ENCODE results near the gene SYTL2. TPM values are rescaled to one million over a fixed set of nuclear protein-coding genes. Genes with fewer than 3 reads are reported as not detected.

Gene SYTL2
- total RNA-seq, 8 experiments from 2014 or later = 2.5 to 79.6 (median 19.3) TPM

- in situ Hi-C loops (cut with MboI; ENCODE audit: low pct_unique_long_range_greater_than_20kb in 2 of 9, low sequenced_read_pairs in 9 of 9, unreplicated experiment in 9 of 9) = no loop called here
- peaks cover 0 to 13% of the 10 kb centered on the region in 2 donors for H3K4me1 ChIP-seq (replicated peaks in 1 of 2)
- whole genome bisulfite sequencing, 10 experiments = 0 to 4% (median 0%) methylated on average over 1 to 22 of the region's 33 CpGs; no CpG with 5 or more reads in 2 of the 10 experiments
- H3K4me3 ChIP-seq = peak within 1 kb of the TSS; percentile 48 to 57 (median 50)
- ATAC-seq (replicated peaks in 6 of 8) = peak; percentile 96 to 99 (median 97)
- H3K27ac ChIP-seq = peak within 1 kb of the TSS; percentile 59 to 65
Observed at GRCh38 chr11:85647604-85648299, 163.2 kb downstream of the SYTL2 start, which contains the start of gene TMEM126A. Gene TMEM126A (plus strand): TSS chr11:85647967. CDS start chr11:85650256, 2,289 bp downstream.

- ATAC-seq (replicated peaks in 6 of 8) = no peak
- in situ Hi-C loops (cut with MboI; ENCODE audit: low pct_unique_long_range_greater_than_20kb in 2 of 9, low sequenced_read_pairs in 9 of 9, unreplicated experiment in 9 of 9) = no loop called here
- H3K4me3 ChIP-seq = peak overlapping the region; percentile 48 to 57 (median 50)
- H3K4me1 ChIP-seq (replicated peaks in 1 of 2) = peaks cover 0 to 13% of the 10 kb centered on the region in 2 donors
- 0 to 83% (median 50%) methylated on average over 1 to 2 of the region's 2 CpGs; no CpG with 5 or more reads in 1 of the 10 experiments for WGBS, 10 experiments
- peak overlapping the region; percentile 59 to 65 for H3K27ac ChIP-seq
Observed at GRCh38 chr11:85647078-85647477, 163.9 kb downstream of the SYTL2 start.

Other genes starting within 250 kb of the SYTL2 start
- 10 to 100 TPM in 3 of 8 experiments, 1 to 10 TPM in 5; 1.3 to 17.5 (median 6.5) TPM for gene DLG2, start 183.8 kb downstream of the SYTL2 start, total RNA-seq
- 100 to 1,000 TPM in 1 of 8 experiments, 10 to 100 TPM in 7; 31.1 to 102 (median 46.7) TPM for gene TMEM126B, start 182.5 kb downstream of the SYTL2 start, total RNA-seq
- 10 to 100 TPM; 23.2 to 57.5 (median 37.7) TPM for gene TMEM126A, start 163.2 kb downstream of the SYTL2 start, total RNA-seq
- 10 to 100 TPM; 39.7 to 80.0 (median 47.7) TPM for gene CREBZF, start 146.0 kb downstream of the SYTL2 start, total RNA-seq
- gene CCDC89, start 124.9 kb downstream of the SYTL2 start, total RNA-seq = 1 to 10 TPM in 3 of 8 experiments, under 1 TPM in 5; 0.18 to 4.7 (median 0.71) TPM
- gene CCDC83, start 44.2 kb upstream of the SYTL2 start, total RNA-seq = not detected